Posterior cingulate gyrus (tissue), 11 donors: ENCODE results near the gene DBP.

Experiments
- DNase-seq, 10 donors: peaks; one replicate each; pipeline versions ENCODE4 v3.0.0 to v3.0.0-alpha.2; 2020 to 2021; ENCODE audit warnings: mixed read lengths in 3 of 10
- intact Hi-C: fragments of 100-400 bp; cut with DNase I; formaldehyde crosslinking; loops from one replicate; pipeline ENCODE4 v1.15.1; 2023

The DBP gene

DNA sequence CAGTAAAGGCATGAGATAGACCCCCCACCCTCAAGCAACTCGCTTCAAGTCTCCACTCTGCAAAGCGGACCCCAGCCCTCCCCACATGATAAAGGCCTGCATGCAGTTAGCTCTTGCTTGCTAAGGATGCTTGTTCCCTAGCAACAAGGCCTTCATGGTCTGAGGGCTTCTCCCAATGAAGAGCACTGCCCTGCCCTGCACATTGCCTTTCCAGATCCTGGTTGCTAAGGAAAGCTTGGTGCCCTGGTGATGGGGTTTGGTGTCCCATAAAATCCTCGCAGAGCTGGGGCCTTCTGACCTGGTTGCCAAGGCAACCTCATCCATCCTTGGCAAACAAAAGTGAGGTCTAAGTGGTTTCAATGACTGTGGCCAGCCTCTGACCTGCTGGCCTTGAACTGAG, 6.0 kb downstream of the DBP start:
- intact Hi-C loops = no loop called here
- DNase-seq = no peak

DNA sequence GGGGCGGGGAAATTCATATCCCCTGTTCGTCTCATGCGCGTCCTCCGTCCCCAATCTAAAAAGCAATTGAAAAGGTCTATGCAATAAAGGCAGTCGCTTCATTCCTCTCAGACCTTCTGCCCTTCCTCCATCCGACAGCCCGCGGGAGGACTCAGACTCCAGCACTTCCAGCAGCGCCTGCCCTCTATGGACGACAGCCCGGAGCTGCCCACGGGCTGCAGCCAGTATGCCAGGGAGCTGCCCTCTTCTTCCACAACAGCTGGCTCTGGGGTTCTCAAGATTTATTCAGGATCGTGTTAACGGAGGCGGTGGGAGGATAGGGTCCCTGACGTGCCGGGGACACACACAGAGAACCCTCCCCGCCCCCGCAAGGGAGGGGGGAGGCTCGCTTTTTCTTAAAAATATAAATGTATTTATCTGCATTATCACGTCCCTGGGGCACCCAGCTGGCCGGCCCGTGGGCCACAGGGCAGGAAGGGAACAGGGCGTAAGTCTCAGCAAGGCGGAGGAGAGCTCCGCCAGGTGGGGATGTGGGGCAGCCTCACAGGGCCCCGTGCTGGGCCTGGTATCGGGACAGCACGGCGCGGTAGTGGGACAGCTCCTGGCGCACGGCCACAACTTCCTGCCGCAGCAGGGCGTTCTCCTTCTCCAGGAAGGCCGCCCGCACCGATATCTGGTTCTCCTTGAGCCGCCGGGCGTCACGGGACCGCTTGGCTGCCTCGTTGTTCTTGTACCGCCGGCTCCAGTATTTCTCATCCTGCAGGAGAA, 6.7 kb downstream of the DBP start:
- intact Hi-C loops = no loop called here
- DNase-seq = peak in 2 of 10 donors; percentile 86 to 90

DNA sequence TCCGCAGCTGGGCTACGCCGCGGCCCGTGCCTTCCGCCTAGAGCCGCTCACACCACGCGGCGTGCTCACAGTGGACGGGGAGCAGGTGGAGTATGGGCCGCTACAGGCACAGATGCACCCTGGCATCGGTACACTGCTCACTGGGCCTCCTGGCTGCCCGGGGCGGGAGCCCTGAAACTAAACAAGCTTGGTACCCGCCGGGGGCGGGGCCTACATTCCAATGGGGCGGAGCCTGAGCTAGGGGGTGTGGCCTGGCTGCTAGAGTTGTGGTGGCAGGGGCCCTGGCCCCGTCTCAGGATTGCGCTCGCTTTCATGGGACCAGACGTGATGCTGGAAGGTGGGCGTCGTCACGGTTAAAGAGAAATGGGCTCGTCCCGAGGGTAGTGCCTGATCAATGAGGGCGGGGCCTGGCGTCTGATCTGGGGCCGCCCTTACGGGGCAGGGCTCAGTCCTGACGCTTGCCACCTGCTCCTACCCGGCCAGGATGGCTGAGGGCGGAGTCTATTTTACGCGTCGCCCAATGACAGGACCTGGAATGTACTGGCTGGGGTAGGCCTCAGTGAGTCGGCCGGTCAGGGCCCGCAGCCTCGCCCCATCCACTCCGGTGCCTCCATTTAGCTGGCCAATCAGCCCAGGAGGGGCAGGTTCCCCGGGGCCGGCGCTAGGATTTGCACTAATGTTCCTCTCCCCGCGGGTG, 7.4 kb downstream of the DBP start:
- intact Hi-C loops = no loop called here
- DNase-seq = peak in 5 of 10 donors; percentile 43 to 93 (median 84)

DNA sequence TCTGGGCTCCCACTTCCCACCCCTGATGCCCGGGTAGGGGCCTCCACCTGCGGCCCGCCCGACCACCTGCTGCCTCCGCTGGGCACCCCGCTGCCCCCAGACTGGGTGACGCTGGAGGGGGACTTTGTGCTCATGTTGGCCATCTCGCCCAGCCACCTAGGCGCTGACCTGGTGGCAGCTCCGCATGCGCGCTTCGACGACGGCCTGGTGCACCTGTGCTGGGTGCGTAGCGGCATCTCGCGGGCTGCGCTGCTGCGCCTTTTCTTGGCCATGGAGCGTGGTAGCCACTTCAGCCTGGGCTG, 7.9 kb downstream of the DBP start:
- DNase-seq = peak in 1 of 10 donors; percentile 87

DNA sequence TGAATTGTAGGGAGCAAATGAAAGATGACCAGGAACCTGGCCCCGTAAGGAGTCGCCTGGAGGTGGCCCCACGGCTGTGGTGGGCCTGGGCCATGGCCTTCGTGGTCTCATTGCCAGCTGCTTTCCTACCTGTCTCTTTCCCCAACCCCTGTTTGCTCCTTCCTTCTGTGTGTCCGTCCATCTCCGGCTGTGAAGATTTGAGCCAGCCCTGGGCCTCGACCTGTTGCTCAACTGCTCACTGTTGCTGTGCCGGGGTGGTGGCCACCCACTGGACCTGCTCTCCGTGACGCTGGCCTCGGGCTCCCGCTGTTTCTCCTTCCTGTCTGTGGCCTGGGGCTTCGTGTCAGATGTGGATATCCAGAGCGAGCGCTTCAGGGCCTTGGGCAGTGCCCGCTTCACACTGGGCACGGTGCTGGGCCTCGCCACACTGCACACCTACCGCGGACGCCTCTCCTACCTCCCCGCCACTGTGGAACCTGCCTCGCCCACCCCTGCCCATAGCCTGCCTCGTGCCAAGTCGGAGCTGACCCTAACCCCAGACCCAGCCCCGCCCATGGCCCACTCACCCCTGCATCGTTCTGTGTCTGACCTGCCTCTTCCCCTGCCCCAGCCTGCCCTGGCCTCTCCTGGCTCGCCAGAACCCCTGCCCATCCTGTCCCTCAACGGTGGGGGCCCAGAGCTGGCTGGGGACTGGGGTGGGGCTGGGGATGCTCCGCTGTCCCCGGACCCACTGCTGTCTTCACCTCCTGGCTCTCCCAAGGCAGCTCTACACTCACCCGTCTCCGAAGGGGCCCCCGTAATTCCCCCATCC, 8.5 kb downstream of the DBP start:
- DNase-seq = peak in 2 of 10 donors; percentile 81 to 86
- intact Hi-C loops = no loop called here

More for the DNA sequence above, 7.9 kb downstream of the DBP start:
- intact Hi-C loops = no loop called here

- no peak for DNase-seq
- intact Hi-C loops = no loop called here
Observed at GRCh38 chr19:48627865-48628314, 9.3 kb downstream of the DBP start.

DNA sequence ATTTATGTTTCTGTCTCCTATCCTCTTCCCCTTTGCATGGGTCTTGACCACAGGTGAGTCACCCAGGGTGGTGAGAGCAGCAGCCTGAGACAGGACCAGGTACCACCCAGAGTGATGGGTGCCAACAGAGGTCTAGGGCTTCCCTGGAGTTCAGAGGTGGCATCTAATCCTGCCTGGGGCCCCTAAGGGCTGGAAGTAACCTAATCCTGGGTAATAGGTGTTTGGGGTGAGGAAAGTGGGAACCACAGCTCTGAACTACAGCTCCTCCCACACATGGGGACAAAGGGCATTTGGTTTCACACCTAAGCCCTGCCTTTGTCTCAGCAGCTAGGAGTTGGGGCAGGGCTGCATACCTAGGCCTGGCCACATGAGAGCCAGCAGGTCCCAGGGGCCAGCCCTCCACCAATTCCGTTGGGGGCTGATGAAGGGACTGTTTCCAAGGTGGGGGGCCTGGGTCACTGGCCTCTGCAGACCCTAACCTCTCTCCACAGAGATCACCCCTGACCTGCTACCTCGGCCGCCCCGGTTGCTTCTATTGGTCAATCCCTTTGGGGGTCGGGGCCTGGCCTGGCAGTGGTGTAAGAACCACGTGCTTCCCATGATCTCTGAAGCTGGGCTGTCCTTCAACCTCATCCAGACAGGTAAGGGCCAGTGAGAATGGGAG, 9.8 kb downstream of the DBP start:
- DNase-seq = no peak
- intact Hi-C loops = no loop called here

DNA sequence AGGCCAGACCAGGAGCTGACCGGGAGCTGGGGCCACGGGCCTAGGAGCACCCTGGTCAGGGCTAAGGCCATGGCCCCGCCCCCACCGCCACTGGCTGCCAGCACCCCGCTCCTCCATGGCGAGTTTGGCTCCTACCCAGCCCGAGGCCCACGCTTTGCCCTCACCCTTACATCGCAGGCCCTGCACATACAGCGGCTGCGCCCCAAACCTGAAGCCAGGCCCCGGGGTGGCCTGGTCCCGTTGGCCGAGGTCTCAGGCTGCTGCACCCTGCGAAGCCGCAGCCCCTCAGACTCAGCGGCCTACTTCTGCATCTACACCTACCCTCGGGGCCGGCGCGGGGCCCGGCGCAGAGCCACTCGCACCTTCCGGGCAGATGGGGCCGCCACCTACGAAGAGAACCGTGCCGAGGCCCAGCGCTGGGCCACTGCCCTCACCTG, 11.3 kb downstream of the DBP start:
- intact Hi-C loops = no loop called here
- no peak for DNase-seq

GRCh38 chr19:48624791-48625723, 12.1 kb downstream of the DBP start:
- no peak for DNase-seq
- intact Hi-C loops = no loop called here

GRCh38 chr19:48624067-48624594, 13.0 kb downstream of the DBP start:
- intact Hi-C loops = no loop called here
- peak; percentile 96 to 100 (median 99) for DNase-seq

DNA sequence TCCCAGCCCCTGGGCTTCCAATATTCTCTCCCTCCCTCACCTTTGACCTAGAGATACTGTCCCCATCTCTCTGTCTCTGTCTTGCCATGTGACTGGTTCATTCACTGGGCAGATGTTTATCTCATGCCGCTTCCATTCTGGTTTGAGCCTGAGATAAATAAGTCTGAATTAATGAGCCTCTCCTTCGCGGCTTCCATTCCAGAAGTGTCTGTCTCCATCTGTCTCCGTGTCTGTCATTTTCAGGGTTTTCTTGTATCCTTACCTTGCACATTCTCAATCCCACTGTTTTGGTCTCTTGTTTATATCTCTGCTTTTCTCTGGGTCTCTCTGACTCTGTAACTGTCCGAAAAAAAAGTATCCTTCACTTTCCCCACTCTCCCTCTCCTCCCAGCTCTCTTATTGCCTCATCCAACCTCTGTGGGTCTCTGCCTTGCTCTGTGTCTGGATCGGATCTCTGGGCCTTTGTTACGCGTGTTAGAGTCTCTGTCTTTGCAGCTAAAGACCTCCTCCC, 13.6 kb downstream of the DBP start:
- intact Hi-C loops = no loop called here

DNA sequence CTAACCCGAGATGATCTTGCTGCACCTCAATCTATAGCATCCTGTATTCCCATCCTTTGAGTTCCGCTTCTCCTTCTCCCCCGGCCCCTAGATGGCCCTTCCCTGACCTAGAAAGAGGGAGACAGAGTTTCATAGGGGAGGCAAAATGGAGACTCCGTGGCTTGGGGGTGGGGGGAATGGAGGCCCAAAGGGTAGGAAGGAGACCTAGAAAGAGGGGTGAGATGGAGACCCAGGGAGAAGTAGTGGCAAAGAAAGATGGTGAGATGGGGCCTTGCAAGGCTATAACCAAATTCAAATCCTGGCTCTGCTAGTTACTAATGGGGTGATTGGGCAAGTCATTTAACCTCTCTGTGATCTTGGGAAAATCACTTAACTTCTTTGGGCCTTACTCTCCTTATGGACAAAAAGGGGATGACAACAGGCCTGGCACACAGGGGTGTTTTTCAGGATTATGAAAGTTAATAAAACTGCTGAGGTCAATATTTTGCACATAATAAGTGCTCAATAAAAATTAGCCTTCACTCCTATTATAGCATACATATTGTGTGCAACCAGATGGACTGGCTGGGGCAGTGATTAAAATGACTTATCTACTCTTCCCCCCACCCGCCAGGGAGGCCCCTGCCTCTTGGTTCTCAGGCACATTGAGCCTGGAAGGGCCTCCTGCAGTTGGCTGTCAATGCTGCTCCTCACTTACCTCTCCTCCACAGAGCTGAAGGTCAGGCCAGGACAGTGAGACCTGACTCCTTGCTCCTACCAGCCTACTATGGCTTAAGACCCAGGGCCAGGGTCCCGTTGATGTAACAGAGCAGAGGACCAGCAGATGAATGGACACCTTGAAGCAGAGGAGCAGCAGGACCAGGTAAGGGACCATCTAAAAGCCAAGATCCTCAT, 17.2 kb downstream of the DBP start:
- intact Hi-C loops = no loop called here
- no peak for DNase-seq

More for the DNA sequence above, 13.6 kb downstream of the DBP start:
- no peak for DNase-seq

GRCh38 chr19:48618916-48619691, 18.1 kb downstream of the DBP start, which contains the start of the genes RPL18 and SPHK2:
Gene RPL18, minus strand, starts transcription at chr19:48619178. Its CDS starts 35 bp downstream, at chr19:48619143.
Gene SPHK2, plus strand, starts transcription at chr19:48619506. Its CDS starts 1,009 bp downstream, at chr19:48620515.
- peak; percentile 94 to 100 (median 98) for DNase-seq
- intact Hi-C loops = no loop called here

DNA sequence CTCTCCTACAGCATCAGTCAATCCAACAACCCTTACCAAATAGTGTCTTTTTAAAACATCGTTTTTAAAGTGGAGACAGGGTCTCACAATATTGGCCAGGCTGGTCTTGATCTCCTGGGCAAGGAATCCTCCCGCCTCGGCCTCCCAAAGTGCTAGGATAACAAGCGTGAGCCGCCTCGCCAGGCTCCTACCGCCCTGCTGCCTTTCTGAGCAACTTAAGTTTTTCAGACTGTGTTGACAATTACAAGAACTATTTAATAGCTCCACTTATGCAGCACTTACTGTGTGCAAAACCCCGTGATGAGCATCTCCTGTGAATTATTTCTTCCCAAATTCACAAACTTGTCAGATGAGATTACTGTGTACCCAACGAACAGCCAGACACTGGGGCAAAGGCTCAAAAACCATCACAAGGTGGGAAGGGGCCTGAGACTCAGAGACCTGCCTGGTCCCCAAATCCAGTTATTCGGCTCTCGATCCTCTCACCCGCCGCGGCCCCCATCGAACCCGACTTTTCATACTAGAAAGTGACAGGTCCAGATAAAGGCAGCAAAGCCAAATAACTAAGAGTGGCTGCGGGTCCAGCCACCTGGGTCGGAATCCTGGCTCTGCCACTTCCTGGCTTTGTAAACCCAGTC, 18.8 kb downstream of the DBP start:
- peak in 1 of 10 donors; percentile 86 for DNase-seq
- intact Hi-C loops = no loop called here

DNA sequence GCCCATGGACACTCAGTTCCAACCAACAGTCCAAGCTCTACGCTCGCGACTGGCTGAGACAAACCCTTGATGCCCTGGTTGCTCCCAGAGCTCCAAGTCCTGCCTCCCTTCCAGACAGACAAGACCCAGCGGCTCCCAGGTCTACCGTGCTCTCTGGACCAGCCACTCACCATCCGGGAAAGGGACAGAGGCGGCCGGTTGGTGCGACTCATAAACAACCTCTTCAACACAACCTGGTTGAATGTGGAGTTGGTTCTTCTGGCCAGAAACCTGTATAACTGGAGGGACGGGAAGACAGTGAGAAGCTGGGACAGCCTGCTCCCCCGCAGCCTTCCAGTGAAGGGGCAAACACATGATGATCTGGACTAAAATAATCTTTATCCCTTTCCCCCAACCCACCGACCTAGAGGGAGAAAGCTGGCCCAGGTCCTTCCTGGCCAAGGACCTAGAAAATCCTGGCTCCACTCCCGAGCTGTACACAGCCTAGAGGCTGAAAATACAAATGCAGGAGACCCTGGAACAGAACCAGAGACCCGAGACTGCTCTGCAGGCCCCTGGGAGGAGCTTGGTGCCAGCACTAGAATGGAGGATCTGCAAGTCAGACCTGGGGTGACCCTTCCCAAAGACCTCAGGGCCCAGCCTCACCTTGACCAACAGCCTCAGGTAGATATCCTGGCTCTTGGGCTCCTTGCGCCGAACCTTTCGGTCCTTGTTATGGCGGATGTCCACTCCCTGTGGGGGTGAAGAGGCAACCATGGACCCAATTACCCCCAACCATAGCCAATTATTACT, 19.8 kb downstream of the DBP start:
- no peak for DNase-seq
- intact Hi-C loops = no loop called here
